ENCODE data around the gene AADACL2. TPM values are rescaled to one million over a fixed set of nuclear protein-coding genes. Genes with fewer than 3 reads are reported as not detected.

Gene AADACL2
- total RNA-seq, 1 donor from 2014 or later: not detected

DNA sequence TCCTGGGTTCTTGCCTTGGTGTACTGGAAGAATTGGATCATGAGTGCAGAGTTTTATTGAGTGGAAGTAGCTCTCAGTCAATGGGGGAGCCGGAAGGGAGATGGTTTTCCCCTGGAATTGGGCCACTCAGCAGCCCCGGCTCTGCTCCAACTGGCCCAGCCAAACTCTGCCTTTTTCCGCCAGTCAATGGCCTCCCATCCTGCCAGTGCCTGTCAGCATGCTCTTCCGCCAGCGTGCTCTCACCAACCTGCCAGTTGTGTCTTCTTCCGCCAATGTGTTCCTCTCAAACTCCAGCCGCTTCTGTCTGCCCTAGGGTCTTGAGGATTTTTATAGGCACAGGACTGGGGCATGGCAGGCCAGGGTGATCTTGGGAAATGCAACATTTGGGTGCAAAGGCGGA is 12.4 kb upstream of the AADACL2 start:
- H3K9me3 Mint-ChIP-seq (ENCODE audit: unreplicated experiment): no peaks in the 10 kb centered on the region
- peaks cover 4% of the 10 kb centered on the region for H3K36me3 Mint-ChIP-seq (ENCODE audit: unreplicated experiment)
- DNase-seq: no peak
- H3K27me3 Mint-ChIP-seq (ENCODE audit: unreplicated experiment): peaks cover 5% of the 10 kb centered on the region
- H3K4me1 Mint-ChIP-seq (ENCODE audit: low read depth, unreplicated experiment): peaks cover 7% of the 10 kb centered on the region
- no peak overlapping the region for H3K27ac Mint-ChIP-seq (ENCODE audit: unreplicated experiment)
- no peak overlapping the region for H3K4me3 Mint-ChIP-seq (ENCODE audit: unreplicated experiment)
- TF ChIP-seq CTCF (IDR thresholded peaks at IDR 0.05; ENCODE audit: partially characterized antibody, unreplicated experiment): no peak

DNA sequence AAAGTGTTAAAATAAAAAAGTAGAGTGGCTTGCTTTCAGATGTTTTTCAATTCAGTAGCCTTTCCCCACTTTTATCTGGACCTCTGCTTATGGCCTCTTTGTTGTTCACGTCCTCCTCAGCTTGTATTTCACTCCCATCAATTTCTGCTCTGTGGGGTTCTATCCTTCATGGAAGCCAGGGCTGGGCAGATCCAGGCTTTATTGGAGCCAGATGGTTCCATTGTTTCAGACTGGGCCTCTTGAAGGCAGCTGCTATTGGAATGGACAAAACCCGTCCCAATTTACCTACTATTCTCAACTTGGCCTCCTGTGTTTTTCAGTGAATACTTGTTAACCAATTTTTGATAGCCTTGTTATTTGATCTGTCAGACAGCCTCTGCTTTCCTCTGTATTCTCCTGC is 10.9 kb upstream of the AADACL2 start:
- peaks cover 5% of the 10 kb centered on the region for H3K27me3 Mint-ChIP-seq (ENCODE audit: unreplicated experiment)
- peaks cover 7% of the 10 kb centered on the region for H3K4me1 Mint-ChIP-seq (ENCODE audit: low read depth, unreplicated experiment)
- no peak for TF ChIP-seq CTCF (IDR thresholded peaks at IDR 0.05; ENCODE audit: partially characterized antibody, unreplicated experiment)
- no peaks in the 10 kb centered on the region for H3K36me3 Mint-ChIP-seq (ENCODE audit: unreplicated experiment)
- no peak overlapping the region for H3K4me3 Mint-ChIP-seq (ENCODE audit: unreplicated experiment)
- H3K27ac Mint-ChIP-seq (ENCODE audit: unreplicated experiment): no peak overlapping the region
- DNase-seq: no peak
- no peaks in the 10 kb centered on the region for H3K9me3 Mint-ChIP-seq (ENCODE audit: unreplicated experiment)

DNA sequence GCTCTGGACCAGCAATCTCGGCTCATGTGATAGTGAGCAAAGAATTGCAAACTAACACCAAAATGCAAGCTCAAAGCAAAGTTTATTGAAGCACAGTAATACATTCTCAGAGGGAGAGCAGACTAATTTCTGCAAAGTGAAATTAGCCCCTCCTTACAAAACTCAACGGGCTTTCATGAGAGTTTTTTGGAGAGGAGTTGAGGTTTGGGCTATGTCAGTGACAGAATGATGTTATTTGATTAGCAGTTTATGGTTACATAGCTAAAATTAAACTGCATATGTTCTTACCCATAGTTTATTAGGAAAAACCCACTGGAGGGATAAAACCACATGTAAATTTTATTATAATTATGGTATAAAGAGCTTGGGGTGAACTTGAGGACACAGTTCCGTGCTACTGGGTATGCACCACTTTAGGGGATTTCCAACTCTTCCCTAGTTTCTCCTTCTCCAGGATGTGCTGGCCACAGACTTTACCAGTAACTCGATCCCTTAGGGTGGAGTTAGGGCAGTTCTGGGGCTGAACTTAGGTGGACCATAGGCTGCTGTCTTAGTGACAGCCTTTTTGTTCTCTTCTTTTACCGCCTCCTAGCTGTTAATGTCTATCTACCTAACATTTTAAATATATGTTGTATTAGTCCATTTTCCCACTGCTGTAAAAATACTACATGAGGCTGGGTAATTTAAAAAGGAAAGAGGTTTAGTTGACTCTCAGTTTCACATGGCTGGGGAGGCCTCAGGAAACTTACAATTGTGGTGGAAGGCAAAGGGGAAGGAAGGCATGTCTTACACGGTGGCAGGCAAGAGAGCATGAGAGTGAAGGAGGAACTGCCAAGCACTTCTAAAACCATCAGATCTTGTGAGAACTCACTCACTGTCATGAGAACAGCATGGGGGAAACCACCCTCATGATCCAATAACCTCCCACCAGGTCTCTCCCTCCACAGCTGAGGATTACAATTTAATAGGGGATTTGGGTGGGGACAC is 8.9 kb upstream of the AADACL2 start:
- Mint-ChIP-seq H3K36me3 (ENCODE audit: unreplicated experiment) (no peaks in the 10 kb centered on the region), H3K27me3 (ENCODE audit: unreplicated experiment) (peaks cover 5% of the 10 kb centered on the region), H3K27ac (ENCODE audit: unreplicated experiment) (no peak overlapping the region), H3K4me1 (ENCODE audit: low read depth, unreplicated experiment) (peaks cover 7% of the 10 kb centered on the region), H3K9me3 (ENCODE audit: unreplicated experiment) (no peaks in the 10 kb centered on the region), H3K4me3 (ENCODE audit: unreplicated experiment) (no peak overlapping the region)
- no peak for TF ChIP-seq CTCF (IDR thresholded peaks at IDR 0.05; ENCODE audit: partially characterized antibody, unreplicated experiment)
- no peak for DNase-seq

DNA sequence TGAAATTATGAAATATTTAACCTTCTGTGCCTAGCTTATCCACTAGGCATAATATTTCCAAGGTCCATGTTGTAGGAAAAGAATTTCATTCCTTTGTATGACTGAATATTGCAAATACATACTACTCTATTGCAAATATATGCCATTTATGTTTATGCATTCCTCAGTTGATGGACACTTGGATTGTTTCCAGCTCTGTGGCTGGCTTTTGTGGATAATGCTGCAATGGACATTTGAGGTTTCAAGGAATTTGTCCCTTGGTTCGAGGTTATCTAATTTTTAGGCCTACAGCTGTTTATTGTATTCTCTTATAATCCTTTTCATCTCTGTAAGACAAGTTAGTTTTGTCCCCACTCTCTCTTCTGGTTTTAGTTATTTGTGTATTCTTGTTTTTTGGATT is 7.7 kb upstream of the AADACL2 start:
- peaks cover 5% of the 10 kb centered on the region for H3K27me3 Mint-ChIP-seq (ENCODE audit: unreplicated experiment)
- no peak for DNase-seq
- peaks cover 7% of the 10 kb centered on the region for H3K4me1 Mint-ChIP-seq (ENCODE audit: low read depth, unreplicated experiment)
- no peak overlapping the region for H3K27ac Mint-ChIP-seq (ENCODE audit: unreplicated experiment)
- H3K36me3 Mint-ChIP-seq (ENCODE audit: unreplicated experiment): no peaks in the 10 kb centered on the region
- no peaks in the 10 kb centered on the region for H3K9me3 Mint-ChIP-seq (ENCODE audit: unreplicated experiment)
- no peak overlapping the region for H3K4me3 Mint-ChIP-seq (ENCODE audit: unreplicated experiment)
- no peak for TF ChIP-seq CTCF (IDR thresholded peaks at IDR 0.05; ENCODE audit: partially characterized antibody, unreplicated experiment)

DNA sequence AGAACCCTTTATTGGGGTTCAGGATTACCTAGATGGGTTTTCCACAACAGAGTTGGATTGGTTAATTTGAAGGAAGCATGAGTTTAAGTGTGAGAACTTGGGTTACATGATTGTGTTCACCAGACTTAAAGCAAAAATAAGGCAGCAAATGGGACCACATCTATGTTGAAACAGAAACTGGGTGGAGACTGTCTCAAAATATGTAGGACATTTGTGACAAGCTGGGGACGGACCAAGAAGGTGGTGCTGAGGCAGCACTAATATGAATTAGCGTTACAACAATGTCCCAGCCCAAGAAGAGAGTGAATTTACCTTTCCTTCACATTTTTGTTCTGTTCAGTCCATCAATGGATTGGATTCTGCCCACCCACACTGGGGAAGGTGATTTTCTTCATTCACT is 866 bp upstream of the AADACL2 start:
- H3K9me3 Mint-ChIP-seq (ENCODE audit: unreplicated experiment): no peaks in the 10 kb centered on the region
- H3K4me1 Mint-ChIP-seq (ENCODE audit: low read depth, unreplicated experiment): no peaks in the 10 kb centered on the region
- H3K27ac Mint-ChIP-seq (ENCODE audit: unreplicated experiment): no peak overlapping the region
- DNase-seq: no peak
- TF ChIP-seq CTCF (IDR thresholded peaks at IDR 0.05; ENCODE audit: partially characterized antibody, unreplicated experiment): no peak
- peaks cover 1% of the 10 kb centered on the region for H3K27me3 Mint-ChIP-seq (ENCODE audit: unreplicated experiment)
- H3K36me3 Mint-ChIP-seq (ENCODE audit: unreplicated experiment): no peaks in the 10 kb centered on the region
- no peak overlapping the region for H3K4me3 Mint-ChIP-seq (ENCODE audit: unreplicated experiment)
